Panc1 (cell line): ENCODE measurements around the gene DCLK2.

Experiments used
- POLR2AphosphoS5 ChIP-seq: IDR thresholded peaks from 2 replicates; pipeline ENCODE4 v1.6.1; 2012; ENCODE audit warnings: mild to moderate bottlenecking, low read depth, low read length, moderate library complexity
- SIN3A ChIP-seq: IDR thresholded peaks from 2 replicates; pipeline ENCODE4 v1.6.1; 2012; ENCODE audit warnings: low read depth, mild to moderate bottlenecking, low read length, moderate library complexity, borderline replicate concordance; ENCODE audit not compliant: insufficient read depth
- TCF7L2 ChIP-seq: IDR thresholded peaks from 2 replicates; pipeline ENCODE4 v1.6.1; 2011; ENCODE audit warnings: mild to moderate bottlenecking, low read depth, low read length, inconsistent platforms
- TF ChIP-seq, protein P1 (sequence below): fragments of 450-650 bp; IDR thresholded peaks from 2 replicates; pipeline ENCODE4 v1.5.1; 2017; ENCODE audit warnings: mild to moderate bottlenecking
- TF ChIP-seq, protein P2 (sequence below), 2 experiments: IDR thresholded peaks; 2 replicates each; pipeline ENCODE4 v1.6.1; 2011 to 2012; ENCODE audit warnings: low read depth in 2 of 2, control low read depth in 1 of 2, low read length in 1 of 2, mild to moderate bottlenecking in 1 of 2, moderate library complexity in 1 of 2; ENCODE audit not compliant: insufficient read depth in 1 of 2

DNA sequence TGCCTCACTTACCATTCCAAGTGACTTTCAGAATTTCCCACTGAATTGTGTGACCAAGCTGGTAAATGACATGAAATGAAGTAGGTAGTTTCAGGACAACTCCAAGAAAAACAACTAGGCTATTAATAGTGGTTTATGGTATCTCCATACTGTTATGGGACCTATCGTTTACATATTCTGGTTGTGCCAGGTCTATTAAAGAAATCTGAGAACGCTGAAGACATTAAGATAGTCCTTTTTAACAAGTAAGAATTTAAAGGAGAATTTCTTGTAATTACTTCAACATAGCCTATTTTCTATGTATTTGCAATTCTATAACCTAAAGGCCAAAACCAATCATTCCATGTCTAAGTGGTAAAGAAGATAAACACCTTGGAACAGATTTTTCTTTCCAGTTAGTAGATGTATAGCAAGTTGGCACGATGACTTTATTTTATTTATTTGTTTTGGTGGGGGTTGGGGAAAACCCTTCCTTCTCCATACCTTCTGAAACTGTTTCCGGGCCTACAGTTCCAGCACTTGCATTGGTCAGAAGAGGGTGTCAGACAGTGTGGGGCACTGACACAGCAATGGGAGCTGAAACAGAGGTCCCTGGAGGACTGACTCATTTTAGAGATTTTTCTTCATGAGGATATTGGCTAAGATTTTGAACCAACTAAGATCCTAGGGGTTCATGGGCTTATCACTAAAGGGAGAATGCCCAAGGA, 7.6 kb upstream of the DCLK2 start:
- TF ChIP-seq, protein P1, sequence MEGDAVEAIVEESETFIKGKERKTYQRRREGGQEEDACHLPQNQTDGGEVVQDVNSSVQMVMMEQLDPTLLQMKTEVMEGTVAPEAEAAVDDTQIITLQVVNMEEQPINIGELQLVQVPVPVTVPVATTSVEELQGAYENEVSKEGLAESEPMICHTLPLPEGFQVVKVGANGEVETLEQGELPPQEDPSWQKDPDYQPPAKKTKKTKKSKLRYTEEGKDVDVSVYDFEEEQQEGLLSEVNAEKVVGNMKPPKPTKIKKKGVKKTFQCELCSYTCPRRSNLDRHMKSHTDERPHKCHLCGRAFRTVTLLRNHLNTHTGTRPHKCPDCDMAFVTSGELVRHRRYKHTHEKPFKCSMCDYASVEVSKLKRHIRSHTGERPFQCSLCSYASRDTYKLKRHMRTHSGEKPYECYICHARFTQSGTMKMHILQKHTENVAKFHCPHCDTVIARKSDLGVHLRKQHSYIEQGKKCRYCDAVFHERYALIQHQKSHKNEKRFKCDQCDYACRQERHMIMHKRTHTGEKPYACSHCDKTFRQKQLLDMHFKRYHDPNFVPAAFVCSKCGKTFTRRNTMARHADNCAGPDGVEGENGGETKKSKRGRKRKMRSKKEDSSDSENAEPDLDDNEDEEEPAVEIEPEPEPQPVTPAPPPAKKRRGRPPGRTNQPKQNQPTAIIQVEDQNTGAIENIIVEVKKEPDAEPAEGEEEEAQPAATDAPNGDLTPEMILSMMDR = no peak
- TF ChIP-seq, protein P2, sequence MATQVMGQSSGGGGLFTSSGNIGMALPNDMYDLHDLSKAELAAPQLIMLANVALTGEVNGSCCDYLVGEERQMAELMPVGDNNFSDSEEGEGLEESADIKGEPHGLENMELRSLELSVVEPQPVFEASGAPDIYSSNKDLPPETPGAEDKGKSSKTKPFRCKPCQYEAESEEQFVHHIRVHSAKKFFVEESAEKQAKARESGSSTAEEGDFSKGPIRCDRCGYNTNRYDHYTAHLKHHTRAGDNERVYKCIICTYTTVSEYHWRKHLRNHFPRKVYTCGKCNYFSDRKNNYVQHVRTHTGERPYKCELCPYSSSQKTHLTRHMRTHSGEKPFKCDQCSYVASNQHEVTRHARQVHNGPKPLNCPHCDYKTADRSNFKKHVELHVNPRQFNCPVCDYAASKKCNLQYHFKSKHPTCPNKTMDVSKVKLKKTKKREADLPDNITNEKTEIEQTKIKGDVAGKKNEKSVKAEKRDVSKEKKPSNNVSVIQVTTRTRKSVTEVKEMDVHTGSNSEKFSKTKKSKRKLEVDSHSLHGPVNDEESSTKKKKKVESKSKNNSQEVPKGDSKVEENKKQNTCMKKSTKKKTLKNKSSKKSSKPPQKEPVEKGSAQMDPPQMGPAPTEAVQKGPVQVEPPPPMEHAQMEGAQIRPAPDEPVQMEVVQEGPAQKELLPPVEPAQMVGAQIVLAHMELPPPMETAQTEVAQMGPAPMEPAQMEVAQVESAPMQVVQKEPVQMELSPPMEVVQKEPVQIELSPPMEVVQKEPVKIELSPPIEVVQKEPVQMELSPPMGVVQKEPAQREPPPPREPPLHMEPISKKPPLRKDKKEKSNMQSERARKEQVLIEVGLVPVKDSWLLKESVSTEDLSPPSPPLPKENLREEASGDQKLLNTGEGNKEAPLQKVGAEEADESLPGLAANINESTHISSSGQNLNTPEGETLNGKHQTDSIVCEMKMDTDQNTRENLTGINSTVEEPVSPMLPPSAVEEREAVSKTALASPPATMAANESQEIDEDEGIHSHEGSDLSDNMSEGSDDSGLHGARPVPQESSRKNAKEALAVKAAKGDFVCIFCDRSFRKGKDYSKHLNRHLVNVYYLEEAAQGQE (IDR thresholded peaks at IDR 0.05; ENCODE audit: insufficient read depth in 1 of 2, low read depth in 2 of 2, low read length in 1 of 2) = no peak
- TF ChIP-seq POLR2AphosphoS5 (no peak), TCF7L2 (no peak), SIN3A (no peak)
